Neutrophil (primary cell): Measurements from ENCODE around the gene USF2.

Experiments used
- H3K27ac ChIP-seq: fragments of 200-600 bp; sonication (generic); 2 replicates; pipeline ENCODE4 v1.5.1; 2016; ENCODE audit warnings: mild to moderate bottlenecking, moderate library complexity
- H3K27me3 ChIP-seq: fragments of 200-600 bp; sonication (generic); 2 replicates; pipeline ENCODE4 v1.6.0; 2016; ENCODE audit warnings: mild to moderate bottlenecking
- H3K36me3 ChIP-seq: fragments of 200-600 bp; sonication (generic); 2 replicates; pipeline ENCODE4 v1.5.1; 2017
- H3K4me1 ChIP-seq, 2 experiments: fragments of 200-600 bp in 1 of 2; sonication (generic) in 1 of 2; 1 replicate in 1 of 2; 2 replicates in 1 of 2; pipeline versions ENCODE4 v1.5.1 to v1.6.1; 2013 to 2016; ENCODE audit warnings: low read depth in 1 of 2, low read length in 1 of 2, mild to moderate bottlenecking in 1 of 2, moderate library complexity in 1 of 2; ENCODE audit not compliant: control insufficient read depth in 1 of 2, insufficient read depth in 1 of 2
- H3K4me3 ChIP-seq, 2 experiments: fragments of 200-600 bp in 1 of 2; sonication (generic) in 1 of 2; 1 replicate in 1 of 2; 2 replicates in 1 of 2; pipeline ENCODE4 v1.5.1; 2013 to 2016; ENCODE audit warnings: low read depth in 1 of 2, low read length in 1 of 2, mild to moderate bottlenecking in 1 of 2, moderate library complexity in 1 of 2
- H3K9me3 ChIP-seq: fragments of 200-600 bp; sonication (generic); 2 replicates; pipeline ENCODE4 v1.5.1; 2016
- TF ChIP-seq, protein P1 (sequence below): fragments of 200-600 bp; sonication (generic); IDR thresholded peaks from 2 replicates; pipeline ENCODE4 v1.5.1; 2016; ENCODE audit warnings: antibody characterized with exemption

USF2 gene

DNA sequence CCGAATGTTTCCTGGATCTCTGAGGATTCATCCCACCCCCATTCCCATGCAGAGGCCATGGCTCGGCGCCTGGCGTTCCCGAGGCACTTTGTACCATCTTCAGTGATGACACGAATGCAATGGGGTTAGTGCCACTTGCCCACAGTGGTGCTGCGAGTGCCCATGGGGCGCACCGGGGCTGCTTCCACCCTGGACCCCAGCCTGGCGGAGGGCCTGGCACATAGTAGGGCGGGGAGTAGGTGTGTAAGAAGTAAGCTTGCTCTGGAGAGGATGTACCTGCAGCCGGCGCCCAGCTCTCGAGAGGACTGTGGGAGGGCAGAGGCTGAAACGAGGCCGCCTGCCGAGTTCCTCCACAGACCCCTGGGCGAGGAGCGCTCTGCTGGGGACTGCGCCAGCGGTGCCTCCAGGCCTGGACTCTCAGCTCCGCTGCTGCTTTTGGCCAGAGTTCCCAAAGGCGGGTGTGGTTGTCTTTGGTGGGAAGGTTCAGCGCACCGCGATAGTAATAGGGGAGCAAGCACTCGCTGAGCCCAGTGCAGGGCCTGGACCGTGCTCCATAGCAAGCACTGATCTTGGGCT lies 8.0 kb downstream of the USF2 start:
- TF ChIP-seq, protein P1, sequence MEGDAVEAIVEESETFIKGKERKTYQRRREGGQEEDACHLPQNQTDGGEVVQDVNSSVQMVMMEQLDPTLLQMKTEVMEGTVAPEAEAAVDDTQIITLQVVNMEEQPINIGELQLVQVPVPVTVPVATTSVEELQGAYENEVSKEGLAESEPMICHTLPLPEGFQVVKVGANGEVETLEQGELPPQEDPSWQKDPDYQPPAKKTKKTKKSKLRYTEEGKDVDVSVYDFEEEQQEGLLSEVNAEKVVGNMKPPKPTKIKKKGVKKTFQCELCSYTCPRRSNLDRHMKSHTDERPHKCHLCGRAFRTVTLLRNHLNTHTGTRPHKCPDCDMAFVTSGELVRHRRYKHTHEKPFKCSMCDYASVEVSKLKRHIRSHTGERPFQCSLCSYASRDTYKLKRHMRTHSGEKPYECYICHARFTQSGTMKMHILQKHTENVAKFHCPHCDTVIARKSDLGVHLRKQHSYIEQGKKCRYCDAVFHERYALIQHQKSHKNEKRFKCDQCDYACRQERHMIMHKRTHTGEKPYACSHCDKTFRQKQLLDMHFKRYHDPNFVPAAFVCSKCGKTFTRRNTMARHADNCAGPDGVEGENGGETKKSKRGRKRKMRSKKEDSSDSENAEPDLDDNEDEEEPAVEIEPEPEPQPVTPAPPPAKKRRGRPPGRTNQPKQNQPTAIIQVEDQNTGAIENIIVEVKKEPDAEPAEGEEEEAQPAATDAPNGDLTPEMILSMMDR = no peak
- Histone ChIP-seq H3K27ac (no peak overlapping the region), H3K27me3 (peaks cover 8% of the 10 kb centered on the region), H3K4me1 (peaks cover 5% of the 10 kb centered on the region in 2 experiments), H3K4me3 (no peak overlapping the region), H3K9me3 (no peaks in the 10 kb centered on the region), H3K36me3 (peaks cover 75% of the 10 kb centered on the region)

DNA sequence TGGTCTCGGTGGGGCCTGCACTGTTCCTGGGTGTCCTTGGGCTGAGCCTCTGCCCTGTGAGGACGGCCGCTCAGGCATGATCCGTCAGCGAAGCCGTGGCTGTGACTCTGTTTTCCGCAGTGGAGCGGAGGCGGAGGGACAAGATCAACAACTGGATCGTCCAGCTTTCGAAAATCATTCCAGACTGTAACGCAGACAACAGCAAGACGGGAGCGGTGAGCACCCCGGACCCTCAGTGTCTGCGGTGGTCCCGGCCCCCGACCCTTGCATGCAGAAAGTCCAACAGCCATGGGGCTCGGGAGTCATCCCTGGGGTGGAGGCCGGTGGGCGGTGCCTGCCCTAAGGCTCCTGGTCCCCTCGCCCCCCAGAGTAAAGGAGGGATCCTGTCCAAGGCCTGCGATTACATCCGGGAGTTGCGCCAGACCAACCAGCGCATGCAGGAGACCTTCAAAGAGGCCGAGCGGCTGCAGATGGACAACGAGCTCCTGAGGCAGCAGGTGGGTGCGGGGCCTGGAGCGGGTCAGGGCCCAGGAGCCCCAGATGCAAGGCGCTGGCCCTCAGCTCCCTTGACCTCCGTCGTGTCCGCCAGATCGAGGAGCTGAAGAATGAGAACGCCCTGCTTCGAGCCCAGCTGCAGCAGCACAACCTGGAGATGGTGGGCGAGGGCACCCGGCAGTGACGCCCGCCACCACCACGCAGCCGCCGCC lies 10.0 kb downstream of the USF2 start:
- Histone ChIP-seq H3K27ac (no peak overlapping the region), H3K4me1 (no peaks in the 10 kb centered on the region), H3K4me3 (no peak overlapping the region), H3K9me3 (no peaks in the 10 kb centered on the region), H3K36me3 (peaks cover 59% of the 10 kb centered on the region), H3K27me3 (peaks cover 26% of the 10 kb centered on the region)
- TF ChIP-seq, protein P1 = no peak

DNA sequence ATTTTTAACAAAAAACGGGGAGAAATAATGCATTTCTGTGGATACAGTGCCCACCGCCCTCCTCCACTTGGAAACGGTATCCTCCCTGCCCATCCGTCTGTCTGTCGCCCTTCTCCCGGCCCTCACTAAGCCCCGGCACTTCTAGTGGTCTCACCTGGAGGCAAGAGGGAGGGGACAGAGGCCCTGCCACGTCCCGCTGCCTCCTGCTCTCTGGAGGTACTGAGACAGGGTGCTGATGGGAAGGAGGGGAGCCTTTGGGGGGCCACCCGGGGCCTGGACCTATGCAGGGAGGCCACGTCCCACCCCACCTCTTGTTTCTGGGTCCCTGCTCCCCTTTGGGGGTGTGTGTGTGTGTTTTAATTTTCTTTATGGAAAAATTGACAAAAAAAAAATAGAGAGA lies 10.6 kb downstream of the USF2 start:
- TF ChIP-seq, protein P1 = no peak
- H3K4me1 ChIP-seq = no peaks in the 10 kb centered on the region
- H3K27ac ChIP-seq = no peak overlapping the region
- no peak overlapping the region for H3K4me3 ChIP-seq
- peaks cover 29% of the 10 kb centered on the region for H3K27me3 ChIP-seq
- H3K36me3 ChIP-seq = peaks cover 53% of the 10 kb centered on the region
- H3K9me3 ChIP-seq = no peaks in the 10 kb centered on the region

DNA sequence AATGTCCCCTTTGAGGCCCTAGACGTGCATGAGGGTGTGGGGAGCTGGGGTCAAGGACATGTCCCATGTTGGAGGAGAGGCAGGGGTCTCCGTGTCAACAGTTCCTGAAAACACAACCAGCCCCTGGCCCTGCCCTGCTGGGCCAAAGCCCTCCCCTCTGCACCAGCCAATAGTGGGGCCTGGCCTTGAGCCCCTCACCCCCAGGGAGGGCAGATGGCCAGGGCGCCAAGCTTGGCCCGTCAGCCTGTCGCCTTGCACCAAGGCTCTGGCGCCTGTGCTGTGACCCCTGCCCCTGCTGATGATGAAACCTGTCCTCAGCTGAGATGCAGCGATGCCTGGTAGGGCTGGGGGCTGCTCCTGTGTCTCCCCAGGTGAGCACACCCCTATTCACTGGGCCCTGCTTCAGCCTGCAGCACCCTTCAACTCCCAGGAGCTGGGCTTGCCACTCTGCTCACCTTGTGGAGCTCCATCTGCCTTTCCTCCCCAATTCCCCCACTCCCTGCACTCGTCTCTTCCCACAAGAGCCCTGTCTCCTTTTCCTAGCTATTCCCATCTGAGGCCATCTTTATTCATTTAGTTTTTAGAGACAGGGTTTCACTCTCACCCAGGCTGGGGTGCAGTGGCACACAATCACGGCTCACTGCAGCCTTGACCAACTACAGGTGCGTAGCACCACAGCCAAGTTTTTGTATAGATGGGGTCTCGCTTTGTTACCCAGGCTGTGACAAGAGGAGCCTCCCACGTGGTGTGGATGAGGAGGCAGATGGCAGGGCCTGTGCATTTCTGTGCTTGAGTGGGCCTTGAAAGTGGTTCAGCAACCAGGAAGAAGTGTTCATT lies 11.4 kb downstream of the USF2 start:
- TF ChIP-seq, protein P1 = no peak
- Histone ChIP-seq H3K4me3 (no peak overlapping the region), H3K36me3 (peaks cover 45% of the 10 kb centered on the region), H3K9me3 (no peaks in the 10 kb centered on the region), H3K27ac (no peak overlapping the region), H3K27me3 (peaks cover 34% of the 10 kb centered on the region), H3K4me1 (no peaks in the 10 kb centered on the region)

DNA sequence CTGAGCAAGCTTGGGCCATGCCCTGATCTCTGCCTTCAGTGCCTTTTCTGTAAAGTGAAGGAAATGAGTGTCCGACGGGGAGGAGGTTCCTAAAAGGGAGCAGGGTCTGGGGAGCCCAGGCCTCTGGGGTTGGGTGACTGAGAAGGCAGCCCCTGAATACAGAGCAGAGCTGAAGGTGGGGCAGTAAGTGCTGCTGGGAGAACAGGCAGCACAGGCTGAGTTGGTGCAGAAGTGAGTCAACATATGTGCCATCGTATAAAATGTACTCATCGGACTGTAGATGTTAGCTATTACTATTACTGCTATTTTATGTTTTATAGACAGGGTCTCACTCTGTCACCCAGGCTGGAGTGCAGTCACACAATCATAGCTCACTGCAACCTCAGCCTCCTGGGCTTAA lies 12.5 kb downstream of the USF2 start:
- H3K36me3 ChIP-seq = peaks cover 40% of the 10 kb centered on the region
- no peak overlapping the region for H3K4me3 ChIP-seq
- TF ChIP-seq, protein P1 = no peak
- H3K27me3 ChIP-seq = peaks cover 34% of the 10 kb centered on the region
- no peak overlapping the region for H3K27ac ChIP-seq
- H3K4me1 ChIP-seq = no peaks in the 10 kb centered on the region
- no peaks in the 10 kb centered on the region for H3K9me3 ChIP-seq
